ENCODE results near the gene DAPK1.

Gene DAPK1

GRCh38 chr9:87671478-87671877 is 173.8 kb downstream of the DAPK1 start:
- TF ChIP-seq NFIC (IDR thresholded peaks at IDR 0.05) (no peak), EGR1 (IDR thresholded peaks at IDR 0.05) (no peak), MAX (IDR thresholded peaks at IDR 0.05) (no peak), REST (IDR thresholded peaks at IDR 0.05; ENCODE audit: low read depth) (no peak), CREB1 (IDR thresholded peaks at IDR 0.05; ENCODE audit: low read depth) (no peak), EP300 (IDR thresholded peaks at IDR 0.05; ENCODE audit: borderline replicate concordance) (no peak), USF1 (IDR thresholded peaks at IDR 0.05) (no peak), RAD21 (IDR thresholded peaks at IDR 0.05; ENCODE audit: low read depth) (no peak), CEBPB (IDR thresholded peaks at IDR 0.05) (no peak), TEAD4 (IDR thresholded peaks at IDR 0.05) (no peak), TAF1 (IDR thresholded peaks at IDR 0.05; ENCODE audit: low read depth) (no peak), FOXM1 (IDR thresholded peaks at IDR 0.05; ENCODE audit: borderline replicate concordance, low read depth) (no peak), YY1 (IDR thresholded peaks at IDR 0.05; ENCODE audit: low read depth) (no peak), TCF12 (IDR thresholded peaks at IDR 0.05; ENCODE audit: low read depth) (no peak), ZBTB7A (IDR thresholded peaks at IDR 0.05; ENCODE audit: low read depth) (no peak)

GRCh38 chr9:87671925-87672324 is 174.3 kb downstream of the DAPK1 start:
- TF ChIP-seq YY1 (IDR thresholded peaks at IDR 0.05; ENCODE audit: low read depth) (no peak), REST (IDR thresholded peaks at IDR 0.05; ENCODE audit: low read depth) (no peak), CREB1 (IDR thresholded peaks at IDR 0.05; ENCODE audit: low read depth) (no peak), USF1 (IDR thresholded peaks at IDR 0.05) (no peak), RAD21 (IDR thresholded peaks at IDR 0.05; ENCODE audit: low read depth) (no peak), ZBTB7A (IDR thresholded peaks at IDR 0.05; ENCODE audit: low read depth) (no peak), CEBPB (IDR thresholded peaks at IDR 0.05) (no peak), FOXM1 (IDR thresholded peaks at IDR 0.05; ENCODE audit: borderline replicate concordance, low read depth) (no peak), MAX (IDR thresholded peaks at IDR 0.05) (no peak), EGR1 (IDR thresholded peaks at IDR 0.05) (no peak), TAF1 (IDR thresholded peaks at IDR 0.05; ENCODE audit: low read depth) (no peak), NFIC (IDR thresholded peaks at IDR 0.05) (no peak), EP300 (IDR thresholded peaks at IDR 0.05; ENCODE audit: borderline replicate concordance) (no peak), TEAD4 (IDR thresholded peaks at IDR 0.05) (no peak), TCF12 (IDR thresholded peaks at IDR 0.05; ENCODE audit: low read depth) (no peak)

- TF ChIP-seq FOXM1 (IDR thresholded peaks at IDR 0.05; ENCODE audit: borderline replicate concordance, low read depth) (no peak), CEBPB (IDR thresholded peaks at IDR 0.05) (no peak), NFIC (IDR thresholded peaks at IDR 0.05) (no peak), TAF1 (IDR thresholded peaks at IDR 0.05; ENCODE audit: low read depth) (no peak), EGR1 (IDR thresholded peaks at IDR 0.05) (no peak), YY1 (IDR thresholded peaks at IDR 0.05; ENCODE audit: low read depth) (no peak), EP300 (IDR thresholded peaks at IDR 0.05; ENCODE audit: borderline replicate concordance) (no peak), RAD21 (IDR thresholded peaks at IDR 0.05; ENCODE audit: low read depth) (no peak), ZBTB7A (IDR thresholded peaks at IDR 0.05; ENCODE audit: low read depth) (no peak), REST (IDR thresholded peaks at IDR 0.05; ENCODE audit: low read depth) (no peak), MAX (IDR thresholded peaks at IDR 0.05) (no peak), TEAD4 (IDR thresholded peaks at IDR 0.05) (no peak)
Measured at GRCh38 chr9:87672586-87672985, 174.9 kb downstream of the DAPK1 start.

DNA sequence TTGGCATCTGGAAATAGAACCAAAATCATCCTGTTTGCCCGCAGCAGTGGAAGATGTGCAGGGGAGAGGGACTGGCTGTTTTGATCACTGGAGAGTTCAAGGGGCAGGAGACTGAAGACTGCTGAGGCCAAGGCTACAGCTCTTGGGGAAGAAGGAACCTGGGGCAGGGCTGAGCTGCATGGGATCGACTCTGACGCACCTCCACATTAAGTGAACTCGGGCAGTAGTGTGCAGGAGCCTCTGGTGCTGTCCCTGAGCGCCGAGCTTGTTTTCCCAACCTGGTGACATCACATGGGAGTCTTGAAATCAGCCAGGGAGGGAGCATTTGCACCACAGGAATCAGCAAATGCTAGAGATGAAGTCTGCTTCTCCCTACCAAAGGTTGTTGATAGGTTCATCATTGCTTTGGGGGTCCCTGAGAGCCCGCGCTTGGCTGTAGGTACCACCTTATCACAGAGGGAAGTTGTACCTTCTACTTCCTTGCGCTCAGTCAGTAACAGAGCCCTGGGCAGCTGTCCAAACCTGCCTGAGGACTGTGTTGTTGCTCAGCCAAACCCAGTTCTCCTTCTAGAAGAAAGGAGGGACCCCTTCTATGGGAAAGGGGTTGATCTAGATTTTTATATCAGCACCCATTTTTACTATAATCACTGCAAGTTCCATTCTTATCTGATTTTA is 175.9 kb downstream of the DAPK1 start:
- TF ChIP-seq TEAD4 (IDR thresholded peaks at IDR 0.05): no peak
- no peak for TF ChIP-seq TCF12 (IDR thresholded peaks at IDR 0.05; ENCODE audit: low read depth)
- TF ChIP-seq CEBPB (IDR thresholded peaks at IDR 0.05): no peak
- no peak for TF ChIP-seq ZBTB7A (IDR thresholded peaks at IDR 0.05; ENCODE audit: low read depth)
- TF ChIP-seq FOXM1 (IDR thresholded peaks at IDR 0.05; ENCODE audit: borderline replicate concordance, low read depth): no peak
- no peak for TF ChIP-seq EGR1 (IDR thresholded peaks at IDR 0.05)
- no peak for TF ChIP-seq CREB1 (IDR thresholded peaks at IDR 0.05; ENCODE audit: low read depth)

All from Ishikawa (cell line).